ENCODE measurements around the gene SGMS2.

SGMS2 gene

DNA sequence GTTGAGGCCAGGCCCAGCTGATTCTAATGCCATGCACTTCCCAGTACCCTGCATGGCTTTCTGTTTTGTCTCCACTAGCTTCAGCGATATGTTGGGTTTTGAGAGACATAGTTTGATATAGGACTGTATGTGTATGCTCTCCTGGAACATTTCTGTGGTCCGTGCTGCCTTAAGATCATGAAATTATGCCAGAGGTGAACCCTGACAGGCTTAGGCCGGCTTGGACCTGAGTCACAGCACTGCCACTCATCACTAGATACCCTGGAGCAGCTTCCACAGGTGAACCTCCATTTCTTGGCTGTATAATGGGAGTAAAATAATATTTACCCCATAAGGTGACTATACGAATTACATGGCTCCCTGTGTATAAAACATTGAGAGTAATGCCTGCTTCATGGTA lies 6.4 kb downstream of the SGMS2 start:
- no peak for DNase-seq

DNA sequence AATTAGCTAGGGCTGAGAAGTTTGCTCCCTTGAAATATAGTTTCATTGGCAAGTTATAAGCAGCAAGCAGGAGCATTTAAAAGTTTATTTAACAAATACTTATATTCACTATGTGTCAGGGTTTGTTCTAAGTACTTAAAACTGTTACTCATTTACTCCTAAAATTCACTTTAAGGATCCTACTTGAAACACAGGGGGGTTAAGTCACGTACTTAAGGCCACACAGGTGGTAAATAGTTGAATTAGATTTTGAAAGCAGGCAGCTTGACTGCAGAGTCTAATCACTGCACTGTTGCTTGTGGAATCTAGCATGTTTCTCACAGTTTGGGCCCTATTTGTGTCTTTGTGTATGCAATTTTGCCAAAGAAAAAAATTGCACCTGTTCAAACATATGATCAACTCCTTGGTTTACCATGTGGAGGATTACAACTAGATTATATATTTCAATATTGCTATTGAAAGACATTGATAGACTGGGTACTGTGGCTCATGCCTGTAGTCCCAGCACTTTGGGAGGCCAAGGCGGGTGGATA lies 7.6 kb downstream of the SGMS2 start:
- no peak for DNase-seq

DNA sequence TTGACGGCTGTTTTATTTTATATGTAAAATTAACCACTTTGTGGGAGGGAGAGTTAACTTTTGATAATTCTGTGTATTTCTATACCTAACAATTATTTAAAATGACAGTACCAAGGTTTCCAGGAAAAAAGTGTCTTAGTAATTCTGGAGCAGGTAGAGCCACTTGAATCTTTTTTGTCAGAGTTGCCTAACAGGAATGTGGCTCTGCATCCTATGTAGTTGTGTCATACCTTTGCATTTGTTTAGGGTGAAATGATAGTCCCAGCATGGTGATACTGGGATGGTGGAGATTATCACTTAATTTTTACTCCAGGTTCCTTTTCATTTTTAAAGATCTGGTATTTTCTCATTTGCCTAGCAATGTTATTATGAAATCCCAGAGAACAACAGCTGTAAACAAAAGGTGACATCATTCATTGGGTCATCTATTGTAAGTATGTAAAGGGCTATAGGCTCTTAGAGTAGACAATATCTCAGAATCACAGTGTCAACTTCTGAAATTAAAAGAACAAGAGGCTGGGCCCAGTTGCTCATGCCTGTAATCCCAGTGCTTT lies 9.6 kb downstream of the SGMS2 start:
- no peak for DNase-seq

DNA sequence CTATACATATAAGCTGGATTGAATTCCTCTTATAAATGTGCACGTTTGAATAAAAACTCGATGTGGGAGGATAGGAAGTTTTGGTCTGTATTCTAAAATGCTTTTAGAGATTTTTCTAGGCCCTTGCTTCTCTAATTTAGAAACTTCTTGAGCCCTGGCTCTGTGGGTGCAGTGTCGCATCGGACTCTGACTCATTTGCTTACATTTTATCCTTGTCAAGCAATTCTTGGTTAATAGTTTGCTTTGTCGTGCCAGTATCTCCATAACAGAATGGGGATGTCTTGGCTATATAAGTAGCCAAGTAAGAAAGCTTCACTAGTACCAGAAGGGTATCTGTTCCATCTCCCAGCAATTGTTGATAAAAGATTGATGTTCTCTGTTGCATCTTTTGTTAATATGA lies 10.7 kb downstream of the SGMS2 start:
- no peak for DNase-seq

DNA sequence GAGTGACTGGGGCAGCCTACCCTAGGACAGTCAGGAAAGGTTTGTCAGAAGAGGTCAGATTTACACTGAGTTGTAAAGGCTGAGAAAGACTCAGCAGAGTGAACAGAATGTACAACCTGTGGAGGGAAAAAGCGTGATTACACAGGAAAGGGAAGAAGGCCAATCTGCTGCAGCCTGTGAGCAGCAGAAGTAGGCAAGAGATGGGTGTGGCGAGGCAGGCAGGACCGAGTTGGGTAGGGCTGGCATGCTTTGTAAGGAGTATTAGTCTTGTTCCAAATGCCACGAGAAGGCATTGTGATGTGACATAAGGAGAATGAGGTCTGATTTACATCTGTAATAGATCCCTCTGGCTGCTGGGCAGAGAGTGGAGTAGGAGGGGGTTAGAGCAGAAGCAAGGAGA lies 12.6 kb downstream of the SGMS2 start:
- DNase-seq: no peak

DNA sequence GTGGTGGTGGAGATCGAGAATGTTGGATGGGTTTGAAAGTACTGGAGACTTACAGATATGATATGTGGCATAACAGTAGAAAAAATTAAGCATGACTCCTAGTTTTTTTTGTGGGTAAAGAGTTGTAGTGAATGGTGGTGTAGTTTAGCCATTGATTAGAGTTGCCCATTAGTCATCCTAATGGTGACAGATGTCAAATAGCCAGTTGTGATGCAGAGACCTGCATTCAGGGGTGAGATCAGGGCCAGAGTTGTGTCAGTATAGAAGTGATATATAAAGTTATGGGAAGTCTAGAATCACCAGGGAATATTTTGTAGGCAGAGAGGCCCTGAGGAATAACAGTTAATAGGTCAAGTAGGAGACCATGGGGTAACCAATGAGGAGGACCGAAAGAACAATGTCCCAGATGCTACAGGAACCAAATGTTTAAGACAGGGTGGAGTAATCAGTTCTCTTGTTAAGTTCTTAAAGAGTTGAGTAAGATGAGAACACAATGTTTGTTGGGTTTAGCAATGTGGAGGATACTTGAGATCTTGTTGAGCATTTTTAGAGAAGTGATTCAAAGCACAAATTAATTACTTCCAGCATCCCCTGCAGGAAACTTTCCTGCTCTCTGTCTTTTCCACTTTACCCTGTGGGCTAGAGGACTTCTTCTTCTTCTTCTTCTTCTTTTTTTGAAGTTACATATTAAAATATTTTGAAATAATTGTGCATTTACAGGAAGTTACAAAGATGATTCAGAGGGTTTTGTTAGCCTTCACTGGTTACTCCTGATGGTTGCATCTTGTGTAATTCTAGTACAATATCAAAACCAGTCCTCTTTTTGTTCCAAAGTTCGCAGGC lies 13.3 kb downstream of the SGMS2 start:
- DNase-seq: no peak

DNA sequence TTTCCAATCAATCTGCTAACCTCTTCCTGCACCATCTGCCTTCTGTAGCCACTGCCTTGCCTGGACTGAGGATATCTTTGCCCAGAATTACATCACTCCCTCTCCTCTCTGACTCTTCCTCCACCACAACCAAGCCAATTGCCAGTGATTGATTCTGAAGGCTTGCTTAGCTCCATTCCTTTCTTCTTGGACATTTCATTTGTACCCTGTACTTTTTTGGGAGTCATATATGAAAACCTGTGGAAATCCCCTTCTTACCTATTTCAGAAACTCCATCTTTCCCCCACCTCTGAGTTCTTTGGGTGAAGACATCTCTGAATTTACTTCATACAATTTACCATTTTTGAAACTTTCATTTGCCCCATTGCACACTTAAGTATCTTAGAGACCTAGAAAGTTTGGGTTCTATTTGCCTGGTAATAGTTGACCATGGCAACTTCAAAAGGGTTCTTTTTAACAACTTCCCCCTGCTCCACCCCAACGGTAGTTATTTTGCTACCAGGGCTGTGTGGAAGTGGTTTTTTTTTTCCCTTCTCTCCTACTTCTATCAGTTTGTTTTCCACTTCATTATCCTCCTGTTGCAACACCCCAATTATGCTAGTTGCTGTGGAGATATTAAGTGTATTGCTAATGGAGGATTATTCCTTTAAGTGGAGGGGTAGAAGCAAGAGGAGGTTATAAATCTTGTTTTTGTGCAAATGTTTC lies 14.3 kb downstream of the SGMS2 start:
- no peak for DNase-seq

DNA sequence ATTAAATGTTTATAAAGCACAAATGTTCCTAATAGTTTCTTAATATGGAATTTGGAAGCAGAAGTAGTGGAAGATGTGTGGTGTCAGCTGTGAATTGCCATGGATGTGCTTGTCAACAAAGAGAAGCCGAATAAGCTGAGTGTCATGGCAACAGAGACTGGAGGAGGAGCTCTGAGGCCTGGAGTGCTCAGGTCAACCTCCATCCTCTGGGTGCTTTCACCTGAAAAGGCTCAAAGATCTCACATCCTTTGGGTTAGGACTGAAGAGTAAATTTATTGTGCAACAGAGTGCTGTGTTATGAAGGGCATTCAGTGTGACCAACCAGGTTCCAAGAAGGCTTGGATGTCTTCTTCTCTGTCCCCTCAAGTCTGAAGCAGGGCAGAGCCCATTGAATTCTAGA lies 18.7 kb downstream of the SGMS2 start:
- no peak for DNase-seq

DNA sequence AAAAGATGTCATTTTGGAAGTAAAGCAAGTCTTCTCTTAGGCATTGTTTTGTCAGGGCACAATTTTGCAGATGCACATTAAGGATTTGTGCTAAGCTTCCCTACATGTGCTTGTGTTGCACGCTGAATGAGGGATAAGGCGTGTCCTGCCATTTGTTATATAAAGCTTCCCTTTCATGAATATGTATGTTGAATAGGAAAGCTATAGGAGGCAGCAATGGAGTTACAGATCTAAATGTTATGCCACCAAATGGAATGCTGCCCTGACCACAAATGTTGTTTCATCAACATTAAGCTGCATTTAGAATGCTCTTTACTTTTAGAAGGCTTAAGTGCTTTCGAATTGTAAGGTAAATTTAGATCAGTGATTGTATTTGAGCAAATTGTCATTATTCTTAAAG lies 20.9 kb downstream of the SGMS2 start:
- DNase-seq: no peak

DNA sequence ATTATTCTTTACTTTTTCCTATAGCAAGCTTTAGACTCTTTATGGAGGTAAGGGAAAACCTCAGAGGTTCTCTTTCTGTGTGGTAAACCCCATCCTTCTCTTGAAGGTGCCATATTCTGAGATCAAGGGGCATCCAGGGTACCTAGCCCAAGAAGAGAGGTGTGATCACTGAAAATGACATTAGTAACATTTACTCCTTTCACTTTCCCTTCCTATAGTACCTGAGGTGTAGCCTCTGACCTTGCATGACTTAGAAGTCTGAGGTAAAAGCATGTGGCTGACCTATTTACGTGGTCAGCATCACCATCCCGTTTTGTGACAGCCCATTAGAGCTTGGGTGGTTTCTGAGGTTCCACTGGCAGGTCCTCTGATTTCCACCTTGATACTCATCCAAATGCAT lies 25.7 kb downstream of the SGMS2 start:
- no peak for DNase-seq

DNA sequence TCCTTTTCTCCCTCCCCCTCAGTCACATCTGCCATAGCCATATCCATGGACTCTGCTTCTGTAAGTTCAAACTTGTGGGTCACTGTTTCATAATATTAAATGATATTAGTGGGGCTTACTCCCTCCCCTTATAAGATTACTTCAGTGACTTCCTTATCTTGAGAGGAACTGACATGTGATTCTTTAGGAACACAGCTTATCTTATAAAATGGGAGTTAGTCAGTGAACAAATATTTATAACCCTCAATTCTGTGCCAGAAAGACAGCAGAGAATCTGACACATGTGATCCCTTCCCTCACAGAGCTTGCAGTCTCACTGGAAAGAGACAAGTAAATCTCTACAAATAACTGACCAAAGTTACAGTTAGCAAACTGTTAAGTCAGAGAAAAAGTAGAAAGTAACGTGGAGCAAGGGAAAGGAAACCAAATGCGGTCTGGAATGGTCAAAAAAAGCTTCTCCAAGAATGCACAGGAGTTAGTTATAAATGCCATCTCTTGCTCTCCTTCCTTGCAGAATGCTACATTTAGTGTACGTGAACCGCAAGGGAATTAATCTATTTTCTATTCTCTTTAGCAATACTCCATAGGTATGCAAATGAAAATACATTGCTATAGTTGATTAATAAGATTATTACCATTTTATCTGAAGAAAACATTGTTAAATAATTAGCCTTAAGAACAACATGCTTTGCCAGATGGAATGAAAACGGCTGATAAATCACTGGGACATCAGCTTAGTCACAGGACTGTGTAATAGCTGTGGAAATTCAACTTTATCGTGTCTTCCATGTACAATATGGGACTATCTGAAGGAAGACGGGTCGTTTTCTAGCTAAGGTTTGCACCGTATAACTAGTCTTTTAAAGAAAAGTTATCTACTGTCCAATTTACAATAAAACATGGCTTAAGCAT lies 29.0 kb downstream of the SGMS2 start:
- no peak for DNase-seq

DNA sequence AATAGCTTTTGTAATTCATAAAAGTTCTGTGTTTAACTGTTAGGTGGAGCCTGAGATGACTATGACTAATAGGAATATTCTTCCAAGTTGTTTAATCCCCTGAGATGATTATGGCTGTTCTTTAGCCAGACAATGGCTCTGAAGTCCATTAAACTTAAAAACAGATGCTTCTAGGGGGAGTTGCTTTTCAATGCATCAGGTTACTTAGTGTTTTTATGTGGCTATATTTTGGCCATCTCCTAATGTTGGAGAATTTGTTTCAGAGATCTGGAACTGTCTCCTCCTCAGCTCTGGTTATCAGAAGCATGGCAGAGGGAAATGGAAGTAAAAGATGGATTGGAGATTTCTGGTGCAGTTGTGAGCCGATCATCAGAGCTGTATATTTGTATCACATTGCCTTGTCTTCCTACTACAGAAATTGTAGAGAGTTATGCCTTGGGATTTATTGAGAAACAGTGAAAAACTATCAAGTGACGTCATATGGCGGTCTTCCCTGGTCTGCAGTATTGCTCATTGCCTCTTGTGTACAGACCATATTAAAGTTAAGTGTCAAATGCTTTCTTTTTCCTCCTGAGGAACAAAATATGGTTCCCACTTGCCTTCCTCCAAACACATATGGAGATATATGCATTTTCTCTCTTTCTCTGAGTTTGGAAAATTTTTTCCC lies 29.8 kb downstream of the SGMS2 start:
- no peak for DNase-seq

DNA sequence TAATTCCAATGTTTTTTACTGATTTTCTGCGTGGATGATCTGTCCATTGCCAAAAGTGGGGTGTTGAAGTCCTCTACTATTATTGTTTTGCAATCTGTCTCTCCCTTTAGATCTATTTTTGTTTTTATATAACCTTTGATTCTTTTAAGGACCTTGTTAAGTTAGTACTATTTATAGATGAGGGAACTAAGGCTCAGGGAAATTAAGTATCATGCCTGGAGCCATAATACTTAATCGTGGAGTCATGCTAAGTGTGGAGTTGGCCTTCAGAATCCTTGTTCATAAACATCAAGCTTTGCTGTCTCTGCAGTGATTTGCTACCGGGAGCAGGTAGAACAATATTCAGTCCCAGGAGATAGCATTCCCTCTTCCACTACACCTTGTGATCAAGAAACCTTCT lies 31.0 kb downstream of the SGMS2 start:
- no peak for DNase-seq

DNA sequence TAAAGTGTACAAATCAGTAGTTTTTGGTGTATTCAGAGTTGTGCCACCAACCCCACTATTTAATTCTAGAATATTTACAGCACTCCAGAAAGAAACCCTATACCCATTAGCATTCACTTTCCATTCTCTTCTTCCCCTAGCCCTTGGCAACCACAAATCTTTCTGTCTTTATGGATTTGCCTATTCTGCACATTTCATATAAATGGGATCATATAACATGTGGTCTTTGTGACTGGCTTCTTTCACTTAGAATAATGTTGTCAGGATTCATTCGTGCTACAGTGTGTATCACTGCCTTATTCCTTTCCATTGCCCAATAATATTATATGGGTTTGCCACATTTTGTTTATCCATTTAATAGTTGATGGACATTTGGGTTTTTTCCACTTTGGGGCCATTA lies 32.2 kb downstream of the SGMS2 start:
- no peak for DNase-seq

DNA sequence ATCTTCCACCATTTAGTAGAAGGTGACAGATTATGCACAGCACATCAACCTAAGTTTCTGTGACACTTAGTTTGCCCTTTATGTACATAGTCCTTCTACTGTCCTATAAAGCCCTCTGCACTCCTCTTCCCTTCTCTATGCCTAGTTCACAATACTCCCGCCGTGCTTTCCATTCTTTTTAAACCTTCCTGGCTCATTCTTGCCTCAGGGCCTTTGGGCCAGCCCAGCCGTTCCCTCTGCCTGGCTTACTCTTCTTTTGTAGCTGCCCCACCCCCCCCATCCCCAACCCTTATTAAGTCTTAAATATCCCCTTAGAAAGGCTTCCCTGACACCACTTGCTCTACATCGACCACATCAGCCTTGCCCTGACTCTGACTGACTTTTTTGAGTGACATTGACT lies 33.0 kb downstream of the SGMS2 start:
- DNase-seq: no peak

DNA sequence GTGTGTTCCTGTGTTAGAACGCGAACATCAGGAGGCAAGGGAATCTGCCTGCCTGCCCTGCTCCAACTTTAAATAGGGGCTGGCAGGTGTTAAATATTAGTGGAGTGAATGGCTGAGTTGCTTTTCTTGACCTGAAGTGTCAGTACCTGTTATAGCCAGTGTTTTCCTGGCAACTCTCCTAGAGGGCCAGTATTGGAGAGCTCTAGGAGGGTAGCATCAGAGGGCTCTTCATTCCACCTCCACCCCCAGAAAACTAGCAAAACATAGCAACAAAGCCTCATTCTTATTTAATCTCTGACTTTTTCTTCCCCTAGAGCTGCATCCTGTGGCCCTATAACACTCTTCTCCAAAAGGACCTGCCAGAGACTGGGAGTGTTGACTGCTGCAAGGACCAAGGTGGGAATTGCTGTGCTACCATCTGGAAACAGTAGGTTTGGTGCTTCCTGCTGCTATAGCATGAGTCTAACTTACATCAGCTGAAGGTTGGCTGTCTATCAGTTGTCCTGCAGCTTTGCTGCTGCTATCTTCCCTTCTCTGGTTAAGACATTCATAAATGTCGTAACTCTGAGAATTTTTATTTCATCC lies 33.5 kb downstream of the SGMS2 start:
- DNase-seq: no peak

DNA sequence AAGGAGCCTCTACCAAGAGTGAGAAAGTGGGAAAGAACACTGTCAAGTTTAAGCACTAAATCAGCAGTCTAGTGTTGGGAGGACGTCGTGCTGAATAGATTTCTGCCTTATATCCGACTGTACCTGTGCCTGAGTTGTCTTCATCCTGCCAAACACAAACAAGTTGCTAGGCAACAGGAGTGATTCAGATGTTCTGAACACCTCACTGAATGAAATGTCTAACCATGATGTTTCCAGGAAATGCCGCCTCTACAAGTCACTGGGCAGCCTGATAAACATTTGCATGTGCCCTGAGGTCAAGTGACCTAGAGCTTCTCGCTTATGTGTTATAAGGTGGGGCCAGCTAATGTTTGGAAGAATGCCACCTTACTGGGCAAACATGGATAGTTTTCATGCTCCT lies 37.9 kb downstream of the SGMS2 start:
- no peak for DNase-seq

DNA sequence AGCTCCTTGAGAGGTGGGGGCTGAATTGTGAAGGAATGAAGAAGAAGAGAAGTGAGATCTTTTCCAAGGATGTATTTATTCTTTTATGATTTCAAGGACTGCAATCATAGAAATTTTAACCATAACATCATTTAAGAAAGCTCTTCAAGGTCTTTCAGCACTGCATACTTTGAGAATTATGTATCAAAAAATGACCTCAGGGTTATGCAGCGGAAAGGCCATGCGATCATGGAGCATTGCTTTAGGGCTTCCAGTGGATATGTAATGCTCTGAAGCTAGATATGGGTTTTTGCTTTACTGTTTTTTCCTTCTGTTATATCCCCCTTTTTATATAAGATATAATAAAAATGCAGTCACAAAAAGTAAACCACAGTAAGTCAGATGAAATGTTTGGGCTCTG lies 38.7 kb downstream of the SGMS2 start:
- DNase-seq: no peak

DNA sequence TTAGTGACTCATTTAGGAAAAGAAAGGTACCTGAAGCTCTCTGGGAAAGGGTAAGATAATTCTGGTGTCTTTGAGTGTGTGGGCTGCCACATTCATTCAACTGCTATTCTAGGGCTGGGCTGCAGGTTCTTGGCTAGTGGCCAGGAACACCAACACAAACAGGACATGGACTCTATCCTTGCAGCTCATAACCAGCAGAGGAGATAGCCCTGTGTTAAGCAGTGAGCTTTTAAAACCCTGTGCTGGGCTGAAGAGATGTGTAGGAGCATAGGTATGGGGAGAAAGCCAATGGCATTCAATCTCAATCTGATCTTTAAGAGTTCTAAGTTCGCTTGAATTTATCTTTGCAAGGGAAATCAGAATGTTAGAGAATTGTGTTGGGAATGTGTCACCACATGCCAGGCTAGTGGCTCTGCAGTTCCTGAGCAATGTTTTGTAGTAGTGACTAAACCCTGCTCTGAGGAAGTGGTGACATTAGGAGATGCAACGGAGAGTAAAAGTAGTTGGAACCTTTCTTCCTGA lies 39.2 kb downstream of the SGMS2 start:
- DNase-seq: no peak

DNA sequence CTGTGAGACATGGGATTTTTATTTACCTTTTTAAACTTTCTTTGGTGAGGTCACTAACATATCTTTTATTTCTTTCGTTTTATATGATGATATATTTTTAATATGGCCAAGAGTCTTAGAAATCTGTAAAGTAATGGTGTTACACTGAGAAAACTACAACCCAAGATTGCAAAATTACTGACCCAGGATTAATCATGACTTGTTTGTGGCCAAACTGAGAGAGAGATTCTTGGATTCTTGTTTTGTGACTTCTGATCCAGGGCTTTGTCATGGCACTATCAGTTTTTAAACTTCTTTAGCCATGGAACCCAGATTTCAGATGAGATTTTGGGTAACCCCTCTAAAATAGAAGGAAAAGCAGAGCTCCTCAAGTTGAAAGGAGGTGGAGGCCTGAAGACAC lies 42.0 kb downstream of the SGMS2 start:
- no peak for DNase-seq

DNA sequence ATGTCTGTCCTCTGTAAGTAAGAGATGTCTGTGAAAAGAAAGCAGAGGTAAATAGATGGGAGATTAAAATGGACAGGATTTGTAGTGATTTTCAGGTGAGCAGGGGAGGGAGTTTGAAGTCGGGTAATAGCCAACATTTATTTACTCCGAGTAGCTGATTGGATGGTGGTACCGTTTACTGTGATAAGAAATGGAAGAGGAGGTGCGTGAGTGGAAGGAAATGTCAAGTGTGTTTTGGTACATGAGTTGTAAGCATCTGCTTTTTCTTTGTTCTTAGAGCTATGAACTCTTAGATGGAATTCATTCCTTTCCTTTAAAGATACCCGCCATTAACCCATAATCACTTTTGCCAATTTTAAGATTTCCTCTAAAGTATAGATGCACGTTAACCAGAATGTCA lies 45.5 kb downstream of the SGMS2 start:
- no peak for DNase-seq
